ENCODE data around the gene GNAS.

The GNAS gene

GRCh38 chr20:58892932-58893224 lies 40.4 kb downstream of the GNAS start:
- TF ChIP-seq, protein P1, sequence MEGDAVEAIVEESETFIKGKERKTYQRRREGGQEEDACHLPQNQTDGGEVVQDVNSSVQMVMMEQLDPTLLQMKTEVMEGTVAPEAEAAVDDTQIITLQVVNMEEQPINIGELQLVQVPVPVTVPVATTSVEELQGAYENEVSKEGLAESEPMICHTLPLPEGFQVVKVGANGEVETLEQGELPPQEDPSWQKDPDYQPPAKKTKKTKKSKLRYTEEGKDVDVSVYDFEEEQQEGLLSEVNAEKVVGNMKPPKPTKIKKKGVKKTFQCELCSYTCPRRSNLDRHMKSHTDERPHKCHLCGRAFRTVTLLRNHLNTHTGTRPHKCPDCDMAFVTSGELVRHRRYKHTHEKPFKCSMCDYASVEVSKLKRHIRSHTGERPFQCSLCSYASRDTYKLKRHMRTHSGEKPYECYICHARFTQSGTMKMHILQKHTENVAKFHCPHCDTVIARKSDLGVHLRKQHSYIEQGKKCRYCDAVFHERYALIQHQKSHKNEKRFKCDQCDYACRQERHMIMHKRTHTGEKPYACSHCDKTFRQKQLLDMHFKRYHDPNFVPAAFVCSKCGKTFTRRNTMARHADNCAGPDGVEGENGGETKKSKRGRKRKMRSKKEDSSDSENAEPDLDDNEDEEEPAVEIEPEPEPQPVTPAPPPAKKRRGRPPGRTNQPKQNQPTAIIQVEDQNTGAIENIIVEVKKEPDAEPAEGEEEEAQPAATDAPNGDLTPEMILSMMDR (IDR thresholded peaks at IDR 0.05): no peak
- H3K4me1 ChIP-seq (ENCODE audit: control insufficient read depth in 1 of 2, insufficient read depth in 1 of 2, low read depth in 1 of 2, low read length in 1 of 2): peaks cover 32 to 38% of the 10 kb centered on the region in 2 experiments
- no peaks in the 10 kb centered on the region for H3K9me3 ChIP-seq
- H3K27me3 ChIP-seq: peaks cover 11% of the 10 kb centered on the region
- peaks cover 11% of the 10 kb centered on the region for H3K36me3 ChIP-seq
- H3K4me3 ChIP-seq (ENCODE audit: low read depth in 1 of 2, low read length in 1 of 2): peak overlapping the region; percentile 63 to 85
- H3K27ac ChIP-seq: peak overlapping the region; percentile 85

DNA sequence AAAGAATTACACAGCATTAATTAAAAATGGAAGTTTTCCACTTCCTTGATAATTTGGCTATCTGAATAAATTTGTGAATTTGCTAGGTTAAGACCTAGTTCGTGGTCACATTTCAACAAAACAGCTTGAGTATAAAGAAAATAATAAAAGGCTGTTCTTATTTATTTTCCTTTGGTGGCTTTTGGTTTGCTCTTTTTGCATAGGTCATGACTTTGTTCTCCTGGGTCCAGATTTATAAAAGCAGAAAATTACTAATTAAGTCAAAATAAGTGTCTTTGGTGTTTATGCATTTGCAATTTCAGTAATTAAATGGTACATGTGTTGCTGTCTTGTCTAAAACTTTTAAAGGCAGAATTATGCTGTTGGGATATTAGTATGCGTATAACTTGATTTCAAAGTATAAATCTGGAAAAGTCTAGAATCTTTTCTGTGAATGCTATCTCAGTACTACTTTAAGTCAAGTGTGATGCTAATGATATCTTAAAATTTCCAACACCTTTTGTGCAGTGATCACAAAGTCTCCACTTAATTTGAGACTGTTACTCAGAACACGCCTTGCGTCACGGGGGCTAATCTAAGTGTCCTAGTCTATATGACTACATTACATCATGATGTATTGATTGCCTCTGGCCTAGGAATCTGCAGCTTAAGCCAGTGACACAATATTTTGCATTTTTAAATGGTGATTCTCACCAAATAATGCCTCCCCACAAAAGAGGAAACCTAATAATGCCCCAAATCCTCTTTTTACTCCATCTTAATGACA lies 41.0 kb downstream of the GNAS start:
- Histone ChIP-seq H3K27me3 (peaks cover 4% of the 10 kb centered on the region), H3K4me1 (ENCODE audit: control insufficient read depth in 1 of 2, insufficient read depth in 1 of 2, low read depth in 1 of 2, low read length in 1 of 2) (peaks cover 32 to 33% of the 10 kb centered on the region in 2 experiments)
- TF ChIP-seq, protein P1 (IDR thresholded peaks at IDR 0.05): no peak

DNA sequence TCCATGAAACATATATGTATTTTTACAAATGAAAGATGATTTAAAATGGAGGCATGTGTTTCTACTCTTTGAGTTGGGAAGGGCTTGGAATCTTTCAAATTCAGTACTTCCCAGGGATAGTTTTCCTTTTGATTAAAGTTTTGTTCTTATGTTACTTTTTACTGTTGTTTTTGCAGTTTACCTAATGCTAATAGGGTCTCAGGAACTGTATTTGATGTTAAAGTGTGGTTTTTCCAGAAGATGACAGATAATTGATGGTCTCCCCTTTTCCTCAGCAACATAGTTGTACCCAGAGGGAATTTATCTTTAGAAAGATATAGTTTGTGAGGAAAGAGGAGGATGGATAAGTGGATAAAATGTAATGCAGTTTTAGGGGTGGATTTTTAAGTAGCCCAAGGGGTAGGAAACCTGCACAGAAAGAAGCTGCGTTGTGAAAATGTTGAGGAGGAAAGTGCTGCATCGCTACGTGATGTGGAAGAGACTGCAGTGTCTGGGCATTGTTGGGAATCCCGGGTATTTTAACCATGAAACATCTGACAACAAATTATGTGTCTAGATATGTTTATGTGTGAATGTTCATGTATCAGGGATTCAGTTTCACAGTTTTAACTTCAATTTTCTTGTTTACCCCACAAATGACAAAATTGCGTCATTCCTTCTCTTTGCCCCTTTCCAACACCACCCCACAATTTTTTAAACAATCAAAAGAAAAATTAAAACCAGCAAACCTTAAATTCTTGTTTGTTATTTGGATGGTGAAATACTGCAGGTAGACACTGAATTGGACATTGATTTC lies 42.3 kb downstream of the GNAS start:
- Histone ChIP-seq H3K36me3 (peaks cover 24% of the 10 kb centered on the region), H3K27ac (no peak overlapping the region), H3K9me3 (no peaks in the 10 kb centered on the region), H3K4me1 (ENCODE audit: control insufficient read depth in 1 of 2, insufficient read depth in 1 of 2, low read depth in 1 of 2, low read length in 1 of 2) (peaks cover 32 to 33% of the 10 kb centered on the region in 2 experiments), H3K27me3 (peaks cover 2% of the 10 kb centered on the region), H3K4me3 (ENCODE audit: low read depth in 1 of 2, low read length in 1 of 2) (no peak overlapping the region)
- TF ChIP-seq, protein P1 (IDR thresholded peaks at IDR 0.05): no peak

More for the DNA sequence above, 41.0 kb downstream of the GNAS start:
- no peak overlapping the region for H3K27ac ChIP-seq
- H3K36me3 ChIP-seq: peaks cover 12% of the 10 kb centered on the region
- H3K9me3 ChIP-seq: no peaks in the 10 kb centered on the region
- H3K4me3 ChIP-seq (ENCODE audit: low read depth in 1 of 2, low read length in 1 of 2): peak overlapping the region in 1 of 2 experiments; percentile 63

- peaks cover 28% of the 10 kb centered on the region for H3K36me3 ChIP-seq
- no peaks in the 10 kb centered on the region for H3K9me3 ChIP-seq
- H3K4me1 ChIP-seq (ENCODE audit: control insufficient read depth in 1 of 2, insufficient read depth in 1 of 2, low read depth in 1 of 2, low read length in 1 of 2): peaks cover 32 to 33% of the 10 kb centered on the region in 2 experiments
- H3K4me3 ChIP-seq (ENCODE audit: low read depth in 1 of 2, low read length in 1 of 2): no peak overlapping the region
- TF ChIP-seq, protein P1 (IDR thresholded peaks at IDR 0.05): no peak
- H3K27ac ChIP-seq: no peak overlapping the region
- H3K27me3 ChIP-seq: no peaks in the 10 kb centered on the region
Observed at GRCh38 chr20:58895448-58896180, 43.1 kb downstream of the GNAS start.

DNA sequence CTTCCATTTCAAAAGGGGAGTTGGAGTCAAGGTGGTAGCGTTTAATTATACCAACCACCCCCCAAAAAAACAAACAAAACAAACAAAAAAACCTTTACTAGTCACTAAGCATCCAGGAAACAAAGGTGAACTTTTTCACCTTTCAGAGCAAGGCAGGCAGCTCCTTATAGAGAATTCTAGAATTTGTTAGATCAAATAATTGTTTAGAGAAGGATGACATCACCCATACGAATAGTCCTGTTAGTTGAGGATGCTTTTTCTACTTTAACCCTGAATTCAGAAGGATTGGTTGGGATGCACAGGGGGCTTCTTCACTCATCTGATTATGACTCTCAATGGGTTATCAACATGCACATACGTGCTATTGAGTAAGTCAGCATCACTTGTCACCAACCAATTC lies 44.3 kb downstream of the GNAS start:
- TF ChIP-seq, protein P1 (IDR thresholded peaks at IDR 0.05): no peak
- peaks cover 32 to 33% of the 10 kb centered on the region in 2 experiments for H3K4me1 ChIP-seq (ENCODE audit: control insufficient read depth in 1 of 2, insufficient read depth in 1 of 2, low read depth in 1 of 2, low read length in 1 of 2)
- no peak overlapping the region for H3K4me3 ChIP-seq (ENCODE audit: low read depth in 1 of 2, low read length in 1 of 2)
- H3K27me3 ChIP-seq: no peaks in the 10 kb centered on the region
- H3K36me3 ChIP-seq: peaks cover 34% of the 10 kb centered on the region
- no peaks in the 10 kb centered on the region for H3K9me3 ChIP-seq
- H3K27ac ChIP-seq: peak overlapping the region; percentile 19
